ENCODE results near the gene GJB3.

DNA sequence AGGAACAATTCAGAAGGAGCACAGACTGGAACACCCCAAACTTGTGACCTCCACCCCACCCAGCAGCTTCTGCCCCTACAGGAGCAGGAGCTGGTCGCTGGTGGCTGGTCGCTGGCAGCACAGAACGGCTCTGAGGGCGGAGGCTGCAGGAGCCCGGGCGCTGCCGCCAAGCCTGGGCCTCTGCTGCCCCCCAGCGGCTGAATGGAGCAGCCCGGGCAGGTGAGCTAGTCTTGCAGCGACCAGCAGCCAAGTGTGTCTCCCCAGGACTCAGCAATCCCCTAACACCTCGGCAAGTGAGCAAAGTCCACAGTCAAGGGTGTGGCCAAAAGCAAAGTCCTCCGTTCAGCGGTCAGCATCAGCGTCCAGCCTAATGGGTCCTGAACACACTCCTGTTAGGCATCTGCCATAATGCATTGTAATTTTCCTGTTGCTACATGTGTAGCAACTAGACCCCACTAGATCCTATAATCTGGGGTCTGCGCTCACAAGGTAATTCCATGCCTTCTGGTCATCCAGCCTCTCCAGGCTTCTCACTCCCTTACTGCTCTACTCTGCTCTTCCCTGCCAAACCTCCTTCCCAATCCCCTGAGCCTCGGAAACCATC lies 38.2 kb upstream of the GJB3 start:
- TF ChIP-seq SREBF2 (IDR thresholded peaks at IDR 0.05) (no peak), PHF8 (IDR thresholded peaks at IDR 0.05; ENCODE audit: borderline replicate concordance, low read depth) (no peak), RCOR1 (IDR thresholded peaks at IDR 0.05; ENCODE audit: low read depth, low read length) (no peak), CHD2 (IDR thresholded peaks at IDR 0.05; ENCODE audit: low read length, partially characterized antibody) (no peak)
- TF ChIP-seq, protein P1, sequence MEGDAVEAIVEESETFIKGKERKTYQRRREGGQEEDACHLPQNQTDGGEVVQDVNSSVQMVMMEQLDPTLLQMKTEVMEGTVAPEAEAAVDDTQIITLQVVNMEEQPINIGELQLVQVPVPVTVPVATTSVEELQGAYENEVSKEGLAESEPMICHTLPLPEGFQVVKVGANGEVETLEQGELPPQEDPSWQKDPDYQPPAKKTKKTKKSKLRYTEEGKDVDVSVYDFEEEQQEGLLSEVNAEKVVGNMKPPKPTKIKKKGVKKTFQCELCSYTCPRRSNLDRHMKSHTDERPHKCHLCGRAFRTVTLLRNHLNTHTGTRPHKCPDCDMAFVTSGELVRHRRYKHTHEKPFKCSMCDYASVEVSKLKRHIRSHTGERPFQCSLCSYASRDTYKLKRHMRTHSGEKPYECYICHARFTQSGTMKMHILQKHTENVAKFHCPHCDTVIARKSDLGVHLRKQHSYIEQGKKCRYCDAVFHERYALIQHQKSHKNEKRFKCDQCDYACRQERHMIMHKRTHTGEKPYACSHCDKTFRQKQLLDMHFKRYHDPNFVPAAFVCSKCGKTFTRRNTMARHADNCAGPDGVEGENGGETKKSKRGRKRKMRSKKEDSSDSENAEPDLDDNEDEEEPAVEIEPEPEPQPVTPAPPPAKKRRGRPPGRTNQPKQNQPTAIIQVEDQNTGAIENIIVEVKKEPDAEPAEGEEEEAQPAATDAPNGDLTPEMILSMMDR (IDR thresholded peaks at IDR 0.05) = peak; percentile 76
- TF ChIP-seq, protein P2, sequence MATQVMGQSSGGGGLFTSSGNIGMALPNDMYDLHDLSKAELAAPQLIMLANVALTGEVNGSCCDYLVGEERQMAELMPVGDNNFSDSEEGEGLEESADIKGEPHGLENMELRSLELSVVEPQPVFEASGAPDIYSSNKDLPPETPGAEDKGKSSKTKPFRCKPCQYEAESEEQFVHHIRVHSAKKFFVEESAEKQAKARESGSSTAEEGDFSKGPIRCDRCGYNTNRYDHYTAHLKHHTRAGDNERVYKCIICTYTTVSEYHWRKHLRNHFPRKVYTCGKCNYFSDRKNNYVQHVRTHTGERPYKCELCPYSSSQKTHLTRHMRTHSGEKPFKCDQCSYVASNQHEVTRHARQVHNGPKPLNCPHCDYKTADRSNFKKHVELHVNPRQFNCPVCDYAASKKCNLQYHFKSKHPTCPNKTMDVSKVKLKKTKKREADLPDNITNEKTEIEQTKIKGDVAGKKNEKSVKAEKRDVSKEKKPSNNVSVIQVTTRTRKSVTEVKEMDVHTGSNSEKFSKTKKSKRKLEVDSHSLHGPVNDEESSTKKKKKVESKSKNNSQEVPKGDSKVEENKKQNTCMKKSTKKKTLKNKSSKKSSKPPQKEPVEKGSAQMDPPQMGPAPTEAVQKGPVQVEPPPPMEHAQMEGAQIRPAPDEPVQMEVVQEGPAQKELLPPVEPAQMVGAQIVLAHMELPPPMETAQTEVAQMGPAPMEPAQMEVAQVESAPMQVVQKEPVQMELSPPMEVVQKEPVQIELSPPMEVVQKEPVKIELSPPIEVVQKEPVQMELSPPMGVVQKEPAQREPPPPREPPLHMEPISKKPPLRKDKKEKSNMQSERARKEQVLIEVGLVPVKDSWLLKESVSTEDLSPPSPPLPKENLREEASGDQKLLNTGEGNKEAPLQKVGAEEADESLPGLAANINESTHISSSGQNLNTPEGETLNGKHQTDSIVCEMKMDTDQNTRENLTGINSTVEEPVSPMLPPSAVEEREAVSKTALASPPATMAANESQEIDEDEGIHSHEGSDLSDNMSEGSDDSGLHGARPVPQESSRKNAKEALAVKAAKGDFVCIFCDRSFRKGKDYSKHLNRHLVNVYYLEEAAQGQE (IDR thresholded peaks at IDR 0.05) = no peak
